ENCODE measurements around the gene FAHD2B.
"Not testable (repeated sequence)": the region's sequence is repeated elsewhere in the genome, so short reads cannot be mapped to it uniquely, and the experiment has no call there.

DNA sequence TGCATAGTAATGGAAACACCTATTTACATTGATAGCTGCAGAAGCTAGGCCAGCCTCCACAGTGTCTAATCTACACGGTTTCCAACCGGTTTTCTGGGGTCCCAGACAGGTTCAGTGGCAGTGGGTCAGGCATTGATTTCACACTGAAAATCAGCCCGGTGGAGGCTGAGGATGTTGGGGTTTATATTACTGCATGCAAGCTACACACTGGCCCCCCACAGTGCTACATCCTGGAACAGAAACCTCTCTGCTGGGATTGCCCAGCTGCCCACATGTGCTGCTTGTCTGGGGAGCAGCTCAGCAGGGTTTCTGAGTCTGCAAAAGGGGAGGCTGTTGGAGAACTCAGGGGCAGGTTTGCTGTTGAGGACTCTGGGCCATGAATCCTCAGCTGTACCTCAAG, 48.0 kb downstream of the FAHD2B start:
- TF ChIP-seq, protein P1, sequence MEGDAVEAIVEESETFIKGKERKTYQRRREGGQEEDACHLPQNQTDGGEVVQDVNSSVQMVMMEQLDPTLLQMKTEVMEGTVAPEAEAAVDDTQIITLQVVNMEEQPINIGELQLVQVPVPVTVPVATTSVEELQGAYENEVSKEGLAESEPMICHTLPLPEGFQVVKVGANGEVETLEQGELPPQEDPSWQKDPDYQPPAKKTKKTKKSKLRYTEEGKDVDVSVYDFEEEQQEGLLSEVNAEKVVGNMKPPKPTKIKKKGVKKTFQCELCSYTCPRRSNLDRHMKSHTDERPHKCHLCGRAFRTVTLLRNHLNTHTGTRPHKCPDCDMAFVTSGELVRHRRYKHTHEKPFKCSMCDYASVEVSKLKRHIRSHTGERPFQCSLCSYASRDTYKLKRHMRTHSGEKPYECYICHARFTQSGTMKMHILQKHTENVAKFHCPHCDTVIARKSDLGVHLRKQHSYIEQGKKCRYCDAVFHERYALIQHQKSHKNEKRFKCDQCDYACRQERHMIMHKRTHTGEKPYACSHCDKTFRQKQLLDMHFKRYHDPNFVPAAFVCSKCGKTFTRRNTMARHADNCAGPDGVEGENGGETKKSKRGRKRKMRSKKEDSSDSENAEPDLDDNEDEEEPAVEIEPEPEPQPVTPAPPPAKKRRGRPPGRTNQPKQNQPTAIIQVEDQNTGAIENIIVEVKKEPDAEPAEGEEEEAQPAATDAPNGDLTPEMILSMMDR (IDR thresholded peaks at IDR 0.05) = not testable (repeated sequence)
- TF ChIP-seq POLR2A (IDR thresholded peaks at IDR 0.05) = not testable (repeated sequence)
